ENCODE results near the gene MYO1D. TPM values are rescaled to one million over a fixed set of nuclear protein-coding genes. Genes with fewer than 3 reads are reported as not detected.

MYO1D gene
- total RNA-seq, 1 donor from 2014 or later = 38.9 TPM

GRCh38 chr17:32502013-32502412 is 374.9 kb downstream of the MYO1D start:
- DNase-seq = no peak

DNA sequence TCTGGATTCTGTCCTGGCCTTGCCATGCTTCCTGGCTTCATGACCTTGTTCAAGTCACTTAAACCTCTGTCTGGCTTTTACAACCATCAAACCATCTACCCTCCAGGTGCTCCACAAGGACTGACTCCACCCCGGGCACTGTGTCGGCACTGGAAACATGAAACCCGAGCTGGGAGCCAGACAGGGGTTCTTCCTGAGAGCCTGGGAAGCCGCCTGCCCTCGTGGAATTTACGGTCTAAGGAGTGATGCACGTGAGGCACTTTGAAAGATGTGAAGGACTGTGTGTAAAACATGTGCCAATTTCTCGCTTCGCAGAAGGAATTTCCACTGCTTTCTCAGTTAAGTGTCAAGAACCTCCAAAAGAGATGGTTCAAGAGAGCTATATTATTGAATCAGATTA is 378.5 kb downstream of the MYO1D start:
- no peak for DNase-seq

DNA sequence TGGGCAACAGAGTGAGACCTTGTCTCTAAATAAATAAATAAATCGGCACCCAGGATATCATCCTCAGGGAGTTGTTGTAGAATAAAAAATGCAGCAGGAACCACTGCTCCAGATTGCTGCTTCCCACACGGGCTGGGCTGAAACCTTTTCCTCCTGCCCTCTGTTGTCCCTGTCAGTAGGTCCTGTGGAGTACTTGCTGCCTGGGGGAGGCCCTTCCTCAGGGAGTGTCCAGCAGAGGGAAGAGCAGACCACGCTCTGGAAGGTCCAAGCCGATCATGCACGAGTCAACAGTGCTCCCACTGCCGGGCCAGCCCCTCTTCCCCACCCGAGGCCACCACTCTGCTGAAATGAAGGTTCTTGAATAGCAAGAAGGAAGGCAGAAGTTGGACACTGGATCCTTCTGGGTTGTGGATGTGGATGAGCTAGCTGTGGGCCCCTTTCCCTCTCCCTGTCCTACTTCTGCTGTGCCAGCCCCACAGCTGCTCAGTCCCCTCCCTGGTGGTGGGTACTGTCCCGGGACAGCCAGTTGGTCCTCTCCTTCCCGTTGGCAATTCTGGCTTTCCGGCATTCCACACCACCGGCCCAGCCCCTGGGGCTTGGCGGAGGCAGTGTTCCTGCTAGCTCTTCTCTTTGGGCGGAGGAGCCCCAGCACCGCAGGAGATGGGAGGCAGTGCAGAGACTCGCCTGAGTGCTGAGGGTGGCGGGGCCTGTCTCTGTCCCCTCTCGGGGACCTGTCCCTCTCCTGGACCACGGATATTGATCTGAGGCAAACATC is 379.3 kb downstream of the MYO1D start:
- no peak for DNase-seq

- DNase-seq = no peak
These were observed 380.4 kb downstream of the MYO1D start for GRCh38 chr17:32496395-32497073.

- peak; percentile 34 for DNase-seq
These were observed 381.3 kb downstream of the MYO1D start for GRCh38 chr17:32495359-32496231.

- DNase-seq = no peak
These were observed 382.1 kb downstream of the MYO1D start for GRCh38 chr17:32494621-32495358.

- no peak for DNase-seq
These were observed 382.9 kb downstream of the MYO1D start for GRCh38 chr17:32493976-32494513.

DNA sequence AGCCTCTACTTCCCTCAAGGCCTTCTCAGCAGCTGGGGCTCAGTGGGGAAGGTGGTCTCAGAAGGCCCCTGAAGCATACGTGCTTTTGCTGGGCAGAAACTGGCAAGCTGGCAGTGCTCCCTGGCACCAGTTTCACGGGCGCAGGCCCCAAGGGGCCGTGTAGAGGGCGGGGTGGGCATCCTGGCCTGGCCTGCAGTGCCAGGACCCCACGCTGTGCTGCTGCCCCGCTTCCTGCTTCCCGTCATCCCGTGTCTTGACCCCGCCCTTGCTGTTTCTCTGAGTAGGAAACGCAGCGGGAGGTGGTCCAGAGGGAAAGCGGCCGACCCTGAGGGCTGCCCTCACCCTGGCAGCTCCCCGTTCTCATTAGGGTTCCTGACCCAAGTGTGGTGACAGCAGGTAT is 383.4 kb downstream of the MYO1D start:
- DNase-seq = no peak

GRCh38 chr17:32492648-32493289 is 384.2 kb downstream of the MYO1D start:
- DNase-seq = no peak

DNA sequence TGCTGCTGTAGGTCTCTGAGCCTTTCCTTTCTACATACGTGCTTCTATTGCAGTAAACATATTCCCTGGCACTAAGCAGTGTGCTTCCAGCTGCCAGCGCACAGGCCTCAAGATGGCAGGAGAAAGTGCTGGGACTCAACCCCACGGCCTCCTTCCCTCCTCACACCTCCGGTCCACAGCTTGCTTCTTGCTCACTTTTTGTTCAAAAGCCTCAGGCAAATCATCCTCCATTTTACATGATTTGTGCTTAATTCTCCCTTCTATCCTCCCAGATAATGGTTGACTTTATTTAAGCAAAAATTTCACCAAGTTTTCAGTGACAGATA is 384.7 kb downstream of the MYO1D start:
- DNase-seq = no peak

DNA sequence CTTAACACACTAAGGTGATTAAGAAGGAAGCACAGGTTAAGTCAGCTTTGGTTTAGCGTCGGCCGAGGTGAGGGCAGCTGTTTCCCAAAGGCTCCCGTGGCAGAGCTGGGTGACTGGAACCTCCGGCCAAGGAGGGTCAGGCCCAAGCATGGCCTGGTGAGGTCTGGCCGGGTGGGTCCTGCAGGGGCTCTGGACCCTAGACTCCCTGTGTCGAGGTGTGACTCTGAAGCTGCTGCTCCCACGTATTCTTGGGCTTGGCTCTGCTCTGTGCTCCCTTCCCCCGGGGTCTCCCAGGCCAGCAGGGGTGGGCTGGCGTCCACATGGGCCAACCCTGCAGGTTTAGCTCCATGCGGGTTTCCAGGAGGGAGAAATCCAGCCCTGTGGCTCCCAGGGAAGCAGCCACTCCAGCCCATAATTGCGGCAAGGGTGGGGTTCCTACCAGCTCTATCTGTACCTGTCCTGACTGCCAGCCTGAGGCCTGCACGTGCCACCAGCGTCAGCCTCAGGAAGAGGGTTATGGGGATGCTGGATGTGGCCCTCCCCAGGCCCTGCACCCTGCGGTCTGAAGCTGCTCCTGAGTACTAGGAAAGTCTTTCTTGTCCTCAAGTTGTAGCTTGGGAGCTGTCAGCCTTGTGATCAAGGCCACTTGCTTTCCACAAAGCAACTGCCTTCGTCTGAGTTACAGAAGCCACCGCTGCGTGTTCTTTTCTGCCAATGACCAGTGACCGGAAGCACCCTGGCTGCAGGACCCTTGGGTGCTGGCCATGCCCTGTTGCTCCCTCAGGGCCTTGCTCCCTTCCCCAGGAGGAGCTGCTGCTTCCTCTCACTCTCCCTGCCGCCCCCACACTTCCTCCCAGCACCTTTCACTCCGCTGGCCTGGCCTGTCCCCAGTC is 385.3 kb downstream of the MYO1D start:
- no peak for DNase-seq

- no peak for DNase-seq
These were observed 386.8 kb downstream of the MYO1D start for GRCh38 chr17:32490101-32490482.

GRCh38 chr17:32489320-32490100 is 387.4 kb downstream of the MYO1D start:
- DNase-seq = no peak

GRCh38 chr17:32488604-32489180 is 388.2 kb downstream of the MYO1D start:
- no peak for DNase-seq

- DNase-seq = no peak
These were observed 388.8 kb downstream of the MYO1D start for GRCh38 chr17:32488177-32488542.

DNA sequence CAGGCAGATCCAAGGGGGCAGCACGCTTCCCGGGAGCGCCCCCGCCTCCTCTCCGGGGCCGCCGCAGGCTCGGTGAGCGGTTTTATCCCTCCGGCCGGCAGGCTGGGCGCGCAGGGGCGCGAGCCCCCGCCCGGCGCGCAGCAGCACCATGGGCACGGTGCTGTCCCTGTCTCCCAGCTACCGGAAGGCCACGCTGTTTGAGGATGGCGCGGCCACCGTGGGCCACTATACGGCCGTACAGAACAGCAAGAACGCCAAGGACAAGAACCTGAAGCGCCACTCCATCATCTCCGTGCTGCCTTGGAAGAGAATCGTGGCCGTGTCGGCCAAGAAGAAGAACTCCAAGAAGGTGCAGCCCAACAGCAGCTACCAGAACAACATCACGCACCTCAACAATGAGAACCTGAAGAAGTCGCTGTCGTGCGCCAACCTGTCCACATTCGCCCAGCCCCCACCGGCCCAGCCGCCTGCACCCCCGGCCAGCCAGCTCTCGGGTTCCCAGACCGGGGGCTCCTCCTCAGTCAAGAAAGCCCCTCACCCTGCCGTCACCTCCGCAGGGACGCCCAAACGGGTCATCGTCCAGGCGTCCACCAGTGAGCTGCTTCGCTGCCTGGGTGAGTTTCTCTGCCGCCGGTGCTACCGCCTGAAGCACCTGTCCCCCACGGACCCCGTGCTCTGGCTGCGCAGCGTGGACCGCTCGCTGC is 389.3 kb downstream of the MYO1D start:
- DNase-seq = peak; percentile 5

GRCh38 chr17:32486701-32487472 is 390.0 kb downstream of the MYO1D start, which contains the start of gene CDK5R1:
Gene CDK5R1, plus strand, starts transcription at chr17:32486993. Its CDS starts 628 bp downstream, at chr17:32487621.
- no peak for DNase-seq
